Left lung (tissue), 10 donors: Measurements from ENCODE around the gene DDX46. TPM values are rescaled to one million over a fixed set of nuclear protein-coding genes. Genes with fewer than 3 reads are reported as not detected.
A peak's percentile ranks its signal among the peaks of the same experiment; 100 is the strongest.
"Not testable (repeated sequence)": the region's sequence is repeated elsewhere in the genome, so short reads cannot be mapped to it uniquely, and the experiment has no call there.

Experiments
- ATAC-seq: fragments of 200-7000 bp; cut with Tn5 transposase; one replicate; pipeline ENCODE4 v1.9.1; 2020; ENCODE audit warnings: moderate library complexity
- DNase-seq, 4 donors: peaks; one replicate each; pipeline ENCODE4 v3.0.0-alpha.2; 2013 to 2020
- H3K27ac ChIP-seq, 2 donors: fragments of 200-600 bp; sonication (generic) in 1 of 2; one replicate each; pipeline versions ENCODE4 v1.5.0 to v1.8.0; 2020 to 2021
- H3K27me3 ChIP-seq, 2 donors: fragments of 200-600 bp; sonication (generic) in 1 of 2; one replicate each; pipeline versions ENCODE4 v1.5.0 to v1.8.0; 2020 to 2021
- H3K36me3 ChIP-seq, 2 donors: fragments of 200-600 bp; sonication (generic) in 1 of 2; one replicate each; pipeline versions ENCODE4 v1.5.0 to v1.8.0; 2020 to 2021
- H3K4me1 ChIP-seq, 2 donors: fragments of 200-600 bp; one replicate each; pipeline ENCODE4 v1.8.0; 2021
- H3K4me3 ChIP-seq, 2 donors: fragments of 200-600 bp; sonication (generic) in 1 of 2; one replicate each; pipeline versions ENCODE4 v1.5.0 to v1.8.0; 2020 to 2021; ENCODE audit warnings: mild to moderate bottlenecking in 1 of 2
- H3K9me3 ChIP-seq, 2 donors: fragments of 200-600 bp; sonication (generic) in 1 of 2; one replicate each; pipeline versions ENCODE4 v1.5.0 to v1.8.0; 2020 to 2021
- CTCF ChIP-seq, 2 donors: fragments of 200-600 bp; sonication (generic) in 1 of 2; IDR thresholded peaks; one replicate each; pipeline versions ENCODE4 v1.5.0 to v1.8.0; 2021; ENCODE audit warnings: antibody characterized with exemption in 2 of 2
- intact Hi-C, 2 donors: fragments of 100-400 bp; cut with DNase I; formaldehyde crosslinking; loops; one replicate each; pipeline versions ENCODE4 v1.11.2 to v1.14.2; 2022
- polyA plus RNA-seq, 6 donors: library from polyadenylated mRNA; unstranded; fragments of 120-200 nt; gene quantifications; one replicate each; pipeline ENCODE4 v1.2.1, GENCODE V29; 2013; ENCODE audit not compliant: insufficient read length in 6 of 6
- total RNA-seq, 2 donors: library from RNA; stranded (reverse); fragmentation: NEBNext Ultra II Directional; extraction: Animal tissue kit (Norgen Biotek cat#: 25700); gene quantifications; one replicate each; pipeline ENCODE4 v1.2.1, GENCODE V29; 2021
- donor health status: DM: no; HTN: yes; CAD: no.
- donor health status: DM: no; HTN: no; CAD: no.

The DDX46 gene
- total and polyA plus RNA-seq, 8 donors: 35.4 to 105 (median 85.1) TPM

DNA sequence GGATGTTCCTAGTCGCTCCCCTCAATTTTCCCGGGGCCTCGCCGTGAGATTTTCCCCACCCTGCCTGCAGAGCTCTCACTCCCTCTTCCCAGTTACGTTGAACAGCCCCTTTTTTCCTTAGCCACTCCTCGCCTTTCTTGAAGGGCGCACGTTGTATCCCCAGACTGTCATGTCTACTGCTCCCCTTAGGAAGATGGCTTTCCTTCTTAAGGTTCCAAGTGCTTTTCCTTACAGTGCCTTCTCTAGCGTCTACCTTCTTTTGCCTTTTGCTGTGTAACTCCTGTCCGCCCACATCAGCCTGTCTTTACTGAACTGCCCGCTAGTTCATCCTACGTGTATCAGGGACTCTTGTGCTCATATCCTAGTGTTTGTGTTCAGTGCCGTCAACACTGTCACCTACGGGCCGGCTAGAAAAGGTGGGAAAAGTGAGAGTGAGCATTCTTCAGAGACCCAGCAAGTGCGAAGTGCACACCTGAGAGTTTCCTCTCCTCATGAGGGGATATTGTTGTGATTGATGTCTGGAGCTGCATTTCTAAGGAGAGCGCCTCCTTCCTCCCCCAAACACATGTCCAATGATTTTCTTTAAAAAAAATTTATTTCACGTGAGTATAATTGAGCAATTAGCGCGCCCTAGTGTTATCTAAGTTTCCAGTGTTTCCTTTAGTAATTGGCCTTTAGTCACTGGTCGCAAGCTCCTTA is 19.5 kb upstream of the DDX46 start:
- intact Hi-C loops: no loop called here
- peak overlapping the region; percentile 87 to 93 for H3K4me3 ChIP-seq
- H3K27me3 ChIP-seq: no peaks in the 10 kb centered on the region
- TF ChIP-seq CTCF (IDR thresholded peaks at IDR 0.05): no peak
- peak in 2 of 4 donors; percentile 32 to 48 for DNase-seq
- H3K27ac ChIP-seq: peak overlapping the region; percentile 91 to 92
- peaks cover 0 to 13% of the 10 kb centered on the region in 2 donors for H3K36me3 ChIP-seq
- ATAC-seq: peak; percentile 38
- H3K9me3 ChIP-seq: no peaks in the 10 kb centered on the region
- H3K4me1 ChIP-seq: peaks cover 5 to 28% of the 10 kb centered on the region in 2 donors

DNA sequence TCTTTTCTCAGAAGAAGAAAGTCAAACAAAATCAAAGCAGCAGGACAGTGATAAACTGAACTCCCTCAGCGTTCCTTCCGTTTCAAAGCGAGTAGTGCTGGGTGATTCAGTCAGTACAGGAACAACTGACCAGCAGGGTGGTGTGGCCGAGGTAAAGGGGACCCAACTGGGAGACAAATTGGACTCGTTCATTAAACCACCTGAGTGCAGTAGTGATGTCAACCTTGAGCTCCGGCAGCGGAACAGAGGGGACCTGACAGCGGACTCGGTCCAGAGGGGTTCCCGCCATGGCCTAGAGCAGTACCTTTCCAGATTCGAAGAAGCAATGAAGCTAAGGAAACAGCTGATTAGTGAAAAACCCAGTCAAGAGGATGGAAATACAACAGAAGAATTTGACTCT is 17.5 kb upstream of the DDX46 start:
- H3K4me3 ChIP-seq: no peak overlapping the region
- peaks cover 5 to 25% of the 10 kb centered on the region in 2 donors for H3K4me1 ChIP-seq
- no peaks in the 10 kb centered on the region for H3K9me3 ChIP-seq
- H3K36me3 ChIP-seq: peaks cover 0 to 19% of the 10 kb centered on the region in 2 donors
- DNase-seq (no peak), ATAC-seq (no peak)
- no peak for TF ChIP-seq CTCF (IDR thresholded peaks at IDR 0.05)
- H3K27me3 ChIP-seq: no peaks in the 10 kb centered on the region
- no peak overlapping the region for H3K27ac ChIP-seq
- intact Hi-C loops: no loop called here

GRCh38 chr5:134742134-134742533 is 16.4 kb upstream of the DDX46 start:
- Histone ChIP-seq H3K27ac (no peak overlapping the region), H3K4me1 (peaks cover 5 to 20% of the 10 kb centered on the region in 2 donors), H3K4me3 (no peak overlapping the region), H3K27me3 (no peaks in the 10 kb centered on the region), H3K9me3 (no peaks in the 10 kb centered on the region), H3K36me3 (peaks cover 0 to 19% of the 10 kb centered on the region in 2 donors)
- TF ChIP-seq CTCF (IDR thresholded peaks at IDR 0.05): no peak
- DNase-seq (no peak), ATAC-seq (no peak)
- intact Hi-C loops: no loop called here

DNA sequence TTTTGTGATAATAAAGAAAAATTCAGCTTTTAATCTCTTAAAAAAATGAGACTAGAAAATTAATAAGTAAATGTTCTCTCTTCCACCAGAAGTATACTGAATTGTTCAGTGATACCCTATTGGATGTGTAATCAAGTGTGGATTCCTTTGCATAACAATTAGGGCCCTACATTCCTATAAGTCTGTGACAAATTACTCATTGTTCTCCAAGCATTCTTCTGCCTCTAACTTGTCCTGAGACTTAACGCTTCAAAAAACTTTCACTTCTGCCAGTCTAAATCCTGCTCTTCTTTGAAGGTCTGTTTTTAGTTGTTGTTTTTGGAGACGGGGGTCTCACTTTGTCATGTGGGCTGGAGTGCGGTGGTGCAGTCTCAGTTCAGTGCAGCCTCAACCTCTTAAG is 9.2 kb upstream of the DDX46 start:
- intact Hi-C loops: no loop called here
- H3K36me3 ChIP-seq: peaks cover 0 to 26% of the 10 kb centered on the region in 2 donors

DNA sequence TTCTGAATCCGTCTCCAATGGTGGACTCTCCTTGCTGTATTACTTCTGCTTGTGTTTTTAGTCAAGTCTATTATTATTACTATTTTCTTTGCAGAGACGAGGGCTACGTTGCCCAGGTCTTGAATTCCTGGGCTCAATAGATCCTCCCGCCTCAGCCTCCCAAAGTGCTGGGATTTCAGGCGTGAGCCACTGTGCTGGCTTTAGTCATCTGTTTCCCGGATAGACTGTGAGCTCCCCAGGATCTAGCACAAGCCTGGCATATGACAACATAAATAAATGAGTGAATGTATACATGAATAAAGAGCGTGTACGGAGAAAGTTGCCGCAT is 439 bp upstream of the DDX46 start:
- intact Hi-C loops: no loop called here
- Histone ChIP-seq H3K4me1 (peaks cover 11 to 39% of the 10 kb centered on the region in 2 donors), H3K27me3 (no peaks in the 10 kb centered on the region), H3K9me3 (no peaks in the 10 kb centered on the region), H3K36me3 (no peaks in the 10 kb centered on the region), H3K4me3 (peak overlapping the region; percentile 79 to 94), H3K27ac (peak overlapping the region; percentile 34 to 82)
- no peak for DNase-seq
- TF ChIP-seq CTCF (IDR thresholded peaks at IDR 0.05): no peak
- ATAC-seq: peak; percentile 34

More for the DNA sequence above, 9.2 kb upstream of the DDX46 start:
- Histone ChIP-seq H3K9me3 (no peaks in the 10 kb centered on the region), H3K27ac (no peak overlapping the region), H3K4me1 (no peaks in the 10 kb centered on the region), H3K4me3 (no peak overlapping the region), H3K27me3 (no peaks in the 10 kb centered on the region)
- DNase-seq (no peak), ATAC-seq (no peak)
- TF ChIP-seq CTCF (IDR thresholded peaks at IDR 0.05): no peak

DNA sequence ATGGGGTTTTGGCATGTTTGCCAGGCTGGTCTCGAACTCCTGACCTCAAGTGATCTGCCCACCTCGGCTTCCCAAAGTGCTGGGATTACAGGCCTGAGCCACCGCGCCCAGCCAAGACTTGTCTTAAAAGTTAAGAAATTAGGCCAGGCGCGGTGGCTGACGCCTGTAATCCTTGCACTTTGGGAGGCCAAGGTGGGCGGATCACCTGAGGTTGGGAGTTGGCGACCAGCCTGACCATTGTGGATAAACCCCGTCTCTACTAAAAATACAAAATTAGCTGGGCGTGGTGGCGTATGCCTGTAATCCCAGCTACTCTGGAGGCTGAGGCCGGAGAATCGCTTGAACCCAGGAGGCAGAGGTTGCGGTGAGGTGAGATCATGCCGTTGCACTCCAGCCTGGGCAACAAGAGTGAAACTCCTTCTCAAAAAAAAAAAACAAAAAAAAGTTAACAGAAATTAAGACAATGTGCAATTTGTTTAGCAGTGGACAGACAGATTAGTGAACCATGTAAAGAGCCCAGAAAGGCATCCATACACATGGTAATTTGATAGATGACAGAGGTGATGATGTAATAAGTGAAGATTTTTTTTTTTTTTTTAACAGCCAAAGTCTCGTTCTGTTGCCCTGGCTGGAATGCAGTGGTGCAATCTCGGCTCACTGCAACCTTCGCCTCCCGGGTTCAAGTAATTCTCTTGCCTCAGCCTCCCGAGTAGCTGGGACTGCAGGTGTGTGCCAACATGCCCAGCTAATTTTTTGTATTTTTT is 9.1 kb downstream of the DDX46 start:
- ATAC-seq, H3K4me1 ChIP-seq, DNase-seq, H3K4me3 ChIP-seq, H3K27me3 ChIP-seq, H3K9me3 ChIP-seq, H3K27ac ChIP-seq, intact Hi-C loops: not testable (repeated sequence)
- peaks cover 0 to 94% of the 10 kb centered on the region in 2 donors for H3K36me3 ChIP-seq
